Adrenal gland (tissue), 5 donors: Measurements from ENCODE around the gene EFCC1.

ENCODE experiments used
- CTCF ChIP-seq, 6 experiments: fragments of 450-650 bp in 4 of 6; fragments of 200-600 bp in 2 of 6; sonication (generic) in 1 of 6; IDR thresholded peaks; 1 replicate in 5 of 6; 2 replicates in 1 of 6; pipeline versions ENCODE4 v1.5.1 to v1.8.0; 2016 to 2021; ENCODE audit warnings: antibody characterized with exemption in 6 of 6, mild to moderate bottlenecking in 2 of 6, moderate library complexity in 1 of 6
- POLR2A ChIP-seq, 2 donors: fragments of 450-650 bp; IDR thresholded peaks; one replicate each; pipeline ENCODE4 v1.6.1; 2017; ENCODE audit warnings: antibody characterized with exemption in 2 of 2, mild to moderate bottlenecking in 2 of 2, moderate library complexity in 1 of 2
- donor health status: DM: no; HTN: no; CAD: no.

- TF ChIP-seq CTCF (IDR thresholded peaks at IDR 0.05) (no peak), POLR2A (IDR thresholded peaks at IDR 0.05) (no peak)
These were observed 9.7 kb upstream of the EFCC1 start for GRCh38 chr3:128991355-128991895.
